Left lobe of liver (tissue), 2 donors: Measurements from ENCODE around the gene SLC17A5. TPM values are rescaled to one million over a fixed set of nuclear protein-coding genes. Genes with fewer than 3 reads are reported as not detected.
"Not testable (repeated sequence)": the region's sequence is repeated elsewhere in the genome, so short reads cannot be mapped to it uniquely, and the experiment has no call there.

Source experiments
- ATAC-seq: fragments of 200-7000 bp; cut with Tn5 transposase; one replicate; pipeline ENCODE4 v1.9.1; 2020; ENCODE audit warnings: mild to moderate bottlenecking, moderate library complexity
- DNase-seq: peaks from one replicate; pipeline ENCODE4 v3.0.0-alpha.2; 2020; ENCODE audit warnings: low spot score
- total RNA-seq: library from RNA; stranded (reverse); gene quantifications from one replicate; pipeline ENCODE4 v1.2.1, GENCODE V29; 2021
- donor health status: DM: no; HTN: no; CAD: no; lungs with moderate emphysema.
- donor health status: DM: no; HTN: yes; CAD: no.

Gene SLC17A5, protein sequence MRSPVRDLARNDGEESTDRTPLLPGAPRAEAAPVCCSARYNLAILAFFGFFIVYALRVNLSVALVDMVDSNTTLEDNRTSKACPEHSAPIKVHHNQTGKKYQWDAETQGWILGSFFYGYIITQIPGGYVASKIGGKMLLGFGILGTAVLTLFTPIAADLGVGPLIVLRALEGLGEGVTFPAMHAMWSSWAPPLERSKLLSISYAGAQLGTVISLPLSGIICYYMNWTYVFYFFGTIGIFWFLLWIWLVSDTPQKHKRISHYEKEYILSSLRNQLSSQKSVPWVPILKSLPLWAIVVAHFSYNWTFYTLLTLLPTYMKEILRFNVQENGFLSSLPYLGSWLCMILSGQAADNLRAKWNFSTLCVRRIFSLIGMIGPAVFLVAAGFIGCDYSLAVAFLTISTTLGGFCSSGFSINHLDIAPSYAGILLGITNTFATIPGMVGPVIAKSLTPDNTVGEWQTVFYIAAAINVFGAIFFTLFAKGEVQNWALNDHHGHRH
- 10.0 TPM for total RNA-seq

DNA sequence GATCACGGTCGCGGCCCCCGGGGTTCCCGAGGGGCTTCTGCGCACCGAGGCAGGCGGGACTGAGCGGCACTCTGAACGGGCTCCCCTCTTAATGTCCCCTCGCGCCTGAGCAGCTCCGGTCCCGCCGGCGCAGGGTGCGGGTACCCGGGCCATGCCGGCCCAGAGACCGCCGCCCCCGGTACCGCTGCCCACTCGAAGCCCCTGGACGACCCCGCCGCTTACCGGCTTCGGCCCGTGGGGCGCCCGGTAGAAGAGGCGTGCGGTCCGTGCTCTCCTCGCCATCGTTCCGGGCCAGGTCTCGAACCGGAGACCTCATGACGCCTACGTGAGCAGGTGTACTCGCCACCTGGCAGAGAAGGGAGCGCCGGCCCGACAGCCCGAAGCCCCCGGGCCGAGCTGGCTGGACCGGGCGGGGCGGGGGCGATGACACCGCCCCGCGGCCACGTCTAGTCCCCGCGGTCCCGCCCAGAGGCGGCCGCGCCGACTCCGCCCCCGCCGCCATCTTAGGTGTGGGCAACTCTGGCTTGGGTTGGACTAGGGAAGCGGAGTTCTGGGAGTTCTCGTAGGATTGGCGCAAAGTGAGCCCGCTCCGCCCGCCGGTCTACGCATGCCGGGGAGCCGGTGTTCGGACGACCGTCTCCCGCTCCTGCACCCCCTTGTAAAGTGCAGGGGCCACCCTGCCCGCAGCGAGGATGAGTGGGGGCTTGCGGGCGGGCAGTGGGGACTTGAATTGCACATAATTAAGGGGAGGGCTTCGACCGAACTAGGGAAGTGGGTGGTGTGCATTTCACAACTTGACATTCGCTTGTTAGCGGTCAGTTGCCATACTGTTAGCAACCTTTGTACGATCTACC lies at the start of gene SLC17A5:
TSS of gene SLC17A5 (minus strand) at position 422 of the 854 bp plus-strand sequence. CDS start at position 316, 106 bp downstream.
- DNase-seq, result peak; percentile 98
- peak; percentile 94 for ATAC-seq

DNA sequence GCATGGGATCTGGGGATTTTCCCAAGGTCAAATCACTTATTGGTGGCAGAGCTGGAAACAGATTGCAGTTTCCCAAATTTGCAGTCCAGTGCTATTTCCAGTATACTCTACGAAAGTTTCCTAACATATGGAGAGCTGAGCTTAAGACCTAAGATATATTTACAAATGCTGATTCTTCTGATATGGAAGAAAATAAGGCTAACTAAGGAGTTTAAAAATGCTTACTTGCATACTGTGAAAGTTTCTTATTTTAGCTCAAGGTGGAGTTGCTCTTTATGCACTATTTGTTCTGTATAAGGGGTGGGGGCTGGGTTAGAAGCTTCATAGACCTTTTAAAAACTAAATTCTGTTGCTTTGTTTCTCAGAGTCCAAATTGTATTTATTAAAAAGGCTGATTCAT lies 49.7 kb upstream of the SLC17A5 start:
- no peak for ATAC-seq
- DNase-seq, result no peak

DNA sequence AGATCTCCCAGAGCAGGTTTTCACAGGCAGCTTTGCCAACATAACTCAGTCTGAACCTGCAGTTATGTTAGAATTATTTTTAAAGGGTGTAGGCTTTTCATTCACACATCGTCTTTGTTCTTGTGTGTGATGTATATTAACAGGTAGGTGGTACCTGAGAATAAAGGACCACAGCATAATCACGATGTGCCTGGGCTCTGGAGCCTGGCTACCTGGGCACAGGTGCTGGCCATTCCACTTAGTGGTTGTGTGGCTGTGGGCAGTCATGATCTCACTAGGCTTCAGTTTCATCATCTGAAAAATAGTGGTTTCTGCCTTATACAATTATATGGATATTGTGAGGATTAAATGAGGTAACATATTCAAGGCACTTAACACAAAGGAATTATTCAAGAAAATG lies 48.7 kb upstream of the SLC17A5 start:
- ATAC-seq, result no peak
- no peak for DNase-seq

DNA sequence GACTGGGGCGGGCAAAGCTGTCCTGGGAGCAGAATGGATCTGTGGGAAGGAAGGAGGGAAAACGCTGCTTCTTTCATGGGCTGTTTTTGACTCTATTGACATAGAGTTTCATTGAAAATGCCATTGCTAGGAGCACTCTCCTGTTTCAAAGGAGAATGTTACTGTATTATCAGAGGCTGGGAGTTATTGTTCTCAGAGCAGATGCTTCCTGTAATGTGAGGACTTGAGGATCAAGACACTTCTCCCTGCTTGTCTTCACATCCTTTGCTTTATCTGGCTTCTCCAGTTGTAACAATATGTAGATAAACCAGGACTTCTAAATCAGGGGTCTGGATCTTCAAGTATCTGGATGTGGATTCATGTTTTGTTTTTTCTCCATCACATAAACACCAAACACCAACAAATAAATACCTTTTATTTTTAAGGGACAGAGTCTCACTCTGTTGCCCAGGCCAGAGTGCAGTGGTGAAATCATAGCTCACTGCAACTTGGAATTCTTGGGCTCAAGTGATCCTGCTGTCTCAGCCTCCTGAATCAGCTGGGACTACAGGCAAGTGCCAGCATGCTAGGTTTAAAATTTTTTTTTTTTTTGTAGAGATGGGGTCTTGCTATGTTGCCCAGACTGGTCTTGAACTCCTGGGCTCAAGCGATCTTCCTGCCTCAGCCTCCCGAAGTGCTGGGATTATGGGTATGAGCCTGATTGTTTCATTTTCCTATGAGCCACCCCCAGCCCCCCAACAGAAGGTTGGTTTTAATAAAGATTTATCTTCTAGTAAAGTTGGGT lies 46.1 kb upstream of the SLC17A5 start:
- DNase-seq, result no peak
- ATAC-seq, result no peak

DNA sequence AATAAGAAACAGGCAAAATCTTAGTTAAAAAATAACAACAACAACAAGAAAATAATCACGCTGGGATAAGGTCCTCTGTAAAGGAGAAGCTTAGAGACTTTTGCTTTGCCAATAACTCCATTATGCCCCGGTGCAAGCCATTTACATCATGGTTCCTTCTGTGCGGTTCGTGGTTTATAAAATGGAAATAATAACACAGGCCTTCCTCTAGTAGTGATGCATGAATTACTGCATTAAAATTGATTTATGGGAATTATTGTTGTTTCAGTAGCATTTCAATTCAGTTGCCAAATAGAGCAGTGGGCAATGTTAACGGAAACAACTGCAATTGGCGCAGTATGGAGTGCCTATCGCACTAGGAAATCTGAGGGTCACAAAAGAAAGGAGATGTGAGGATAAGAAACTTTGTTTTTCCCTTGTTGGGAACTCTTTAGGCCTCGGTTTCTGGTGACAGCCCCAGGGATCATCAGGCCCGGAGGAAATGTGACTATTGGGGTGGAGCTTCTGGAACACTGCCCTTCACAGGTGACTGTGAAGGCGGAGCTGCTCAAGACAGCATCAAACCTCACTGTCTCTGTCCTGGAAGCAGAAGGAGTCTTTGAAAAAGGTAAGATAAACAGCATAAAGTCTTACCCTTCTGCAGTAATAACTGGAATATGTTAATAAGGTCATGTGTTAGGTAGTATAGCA lies 43.3 kb upstream of the SLC17A5 start:
- ATAC-seq (no peak), DNase-seq (no peak)

DNA sequence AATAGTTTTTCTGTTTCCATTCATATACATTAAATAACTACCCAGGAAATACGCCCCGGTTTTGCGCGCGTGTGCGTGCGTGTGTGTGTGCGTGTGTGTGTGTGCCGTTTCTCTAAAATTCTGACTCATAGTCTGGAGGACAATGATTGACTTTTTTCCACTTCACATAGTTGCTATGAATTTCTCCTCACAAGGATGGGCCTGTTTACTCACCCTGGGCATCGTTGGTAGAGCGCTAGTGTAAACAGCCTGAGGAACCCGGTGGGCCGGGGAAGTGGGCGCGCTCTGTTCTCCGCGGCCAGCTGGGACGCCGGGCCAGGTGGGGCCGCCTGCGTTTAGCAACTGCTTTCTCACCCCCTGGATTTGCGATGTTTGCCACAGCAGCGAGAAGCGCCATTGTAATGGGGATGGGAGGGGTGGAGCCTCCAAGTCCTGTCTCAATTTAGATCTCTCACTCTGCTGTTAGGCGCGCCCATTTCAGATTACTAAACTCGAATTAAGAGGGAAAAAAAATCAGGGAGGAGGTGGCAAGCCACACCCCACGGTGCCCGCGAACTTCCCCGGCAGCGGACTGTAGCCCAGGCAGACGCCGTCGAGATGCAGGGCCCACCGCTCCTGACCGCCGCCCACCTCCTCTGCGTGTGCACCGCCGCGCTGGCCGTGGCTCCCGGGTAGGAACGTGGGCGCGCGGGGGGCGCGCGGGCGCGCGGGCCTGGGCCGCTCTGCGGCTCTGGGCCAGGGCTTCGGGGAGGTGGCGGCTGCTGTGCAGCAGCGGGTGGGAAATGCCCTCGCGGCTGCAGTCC lies 42.0 kb upstream of the SLC17A5 start, which contains the start of gene CD109:
TSS of gene CD109 (plus strand) at position 585 of the 803 bp plus-strand sequence. CDS start at position 598, 13 bp downstream.
- DNase-seq, result no peak

DNA sequence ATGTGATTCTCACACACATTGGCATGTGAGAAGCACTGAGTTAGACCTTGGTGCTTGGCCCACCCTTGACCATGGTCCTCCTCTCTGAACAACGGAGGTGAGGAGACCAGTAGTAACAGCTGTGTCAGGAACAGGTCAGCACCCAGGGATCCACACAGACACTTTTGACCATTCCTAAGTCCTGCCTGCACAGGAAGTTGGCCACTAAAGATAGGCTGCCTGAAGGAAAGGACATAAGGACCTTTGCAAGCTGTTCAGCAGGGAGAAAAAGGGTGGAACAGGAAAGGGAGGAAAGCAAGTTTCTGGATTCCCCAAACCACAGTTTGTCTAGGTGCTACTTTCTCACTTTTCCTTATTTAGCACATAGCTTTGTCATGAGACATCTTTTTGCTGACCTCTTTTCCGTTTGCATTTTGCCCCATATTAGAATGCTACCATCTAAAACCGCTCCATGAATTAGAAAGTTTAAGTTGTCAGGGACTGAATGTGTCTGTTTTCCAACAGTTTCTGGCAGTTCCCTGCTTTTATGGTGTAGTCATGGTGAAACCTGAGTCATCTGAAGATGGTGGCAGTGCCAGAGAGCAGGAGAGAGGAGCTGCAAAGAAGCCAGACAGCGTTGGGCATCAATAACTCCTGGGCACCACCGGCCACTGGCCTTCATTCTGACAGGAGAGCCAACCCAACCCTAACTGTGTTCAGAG lies 41.1 kb upstream of the SLC17A5 start:
- no peak for ATAC-seq
- no peak for DNase-seq

More for the DNA sequence above, 42.0 kb upstream of the SLC17A5 start, which contains the start of gene CD109:
- peak; percentile 27 for ATAC-seq

DNA sequence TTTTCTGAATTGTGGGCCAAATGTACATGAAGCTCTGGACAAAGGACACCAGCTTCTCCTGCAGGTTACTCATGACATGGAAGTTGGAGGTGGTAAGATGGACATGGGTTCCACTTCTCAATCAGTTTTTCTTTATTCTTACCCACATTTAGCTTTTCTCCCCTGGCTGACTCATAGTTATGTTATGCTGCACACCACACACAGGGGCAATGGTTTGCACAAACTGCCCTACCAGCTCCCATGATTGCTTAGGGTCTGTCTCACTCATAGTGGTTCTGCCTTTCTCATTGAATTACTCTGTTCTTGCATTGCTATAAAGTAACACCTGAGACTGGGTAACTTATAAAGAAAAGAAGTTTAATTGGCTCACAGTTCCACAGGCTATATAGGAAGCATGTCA lies 37.7 kb upstream of the SLC17A5 start:
- no peak for ATAC-seq
- no peak for DNase-seq

DNA sequence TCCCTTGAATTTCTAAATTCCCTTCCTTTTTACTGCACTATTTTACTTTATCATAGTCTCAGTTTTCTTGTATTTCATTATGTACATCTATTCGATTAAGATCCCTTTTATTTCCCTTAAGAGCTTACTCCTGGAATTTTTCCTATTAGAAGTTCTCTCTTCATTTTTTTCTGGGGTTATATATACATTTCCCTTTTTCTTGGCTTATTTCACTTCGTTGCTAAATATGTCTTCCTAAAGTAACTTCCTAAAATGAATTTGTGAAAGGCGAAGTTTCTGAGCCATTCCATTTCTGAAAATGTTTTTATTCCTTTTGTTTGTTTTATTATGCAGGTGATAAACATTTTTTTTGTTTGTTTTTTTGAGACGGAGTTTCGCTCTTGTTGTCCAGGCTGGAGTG lies 36.3 kb upstream of the SLC17A5 start:
- ATAC-seq (no peak), DNase-seq (no peak)

DNA sequence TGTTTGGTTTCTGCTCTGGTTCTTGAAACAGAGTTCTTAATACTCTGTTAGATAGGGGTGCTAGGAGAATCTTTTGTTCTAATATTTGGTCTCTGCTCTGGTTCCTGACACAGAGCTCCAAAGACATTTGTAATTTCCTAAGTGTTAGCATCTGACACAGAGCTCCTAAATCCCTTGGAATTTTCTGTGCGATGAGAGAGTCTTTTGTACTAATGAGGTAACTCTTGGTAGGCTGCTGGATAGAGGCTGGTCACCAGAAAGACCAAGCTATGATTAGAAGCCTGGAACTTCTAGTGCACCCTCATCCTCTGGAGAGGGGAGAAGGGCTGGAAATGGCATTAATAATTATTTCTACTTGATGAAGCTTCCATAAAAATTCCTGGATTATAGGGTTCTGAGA lies 34.6 kb upstream of the SLC17A5 start:
- ATAC-seq (no peak), DNase-seq (no peak)

DNA sequence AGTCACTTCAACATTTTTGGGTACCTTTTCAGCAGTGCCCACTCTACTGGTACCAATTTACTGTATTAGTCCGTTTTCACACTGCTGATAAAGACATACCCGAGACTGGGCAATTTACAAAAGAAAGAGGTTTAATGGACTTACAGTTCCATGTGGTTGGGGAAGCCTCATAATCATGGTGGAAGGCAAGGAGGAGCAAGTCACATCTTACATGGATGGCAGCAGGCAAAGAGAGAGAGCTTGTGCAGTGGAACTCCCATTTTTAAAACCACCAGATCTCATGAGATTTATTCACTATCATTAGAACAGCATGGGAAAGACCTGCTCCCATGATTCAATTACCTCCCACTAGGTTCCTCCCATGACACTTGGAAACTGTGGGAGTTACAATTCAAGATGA lies 29.8 kb upstream of the SLC17A5 start:
- not testable (repeated sequence) for ATAC-seq, DNase-seq

DNA sequence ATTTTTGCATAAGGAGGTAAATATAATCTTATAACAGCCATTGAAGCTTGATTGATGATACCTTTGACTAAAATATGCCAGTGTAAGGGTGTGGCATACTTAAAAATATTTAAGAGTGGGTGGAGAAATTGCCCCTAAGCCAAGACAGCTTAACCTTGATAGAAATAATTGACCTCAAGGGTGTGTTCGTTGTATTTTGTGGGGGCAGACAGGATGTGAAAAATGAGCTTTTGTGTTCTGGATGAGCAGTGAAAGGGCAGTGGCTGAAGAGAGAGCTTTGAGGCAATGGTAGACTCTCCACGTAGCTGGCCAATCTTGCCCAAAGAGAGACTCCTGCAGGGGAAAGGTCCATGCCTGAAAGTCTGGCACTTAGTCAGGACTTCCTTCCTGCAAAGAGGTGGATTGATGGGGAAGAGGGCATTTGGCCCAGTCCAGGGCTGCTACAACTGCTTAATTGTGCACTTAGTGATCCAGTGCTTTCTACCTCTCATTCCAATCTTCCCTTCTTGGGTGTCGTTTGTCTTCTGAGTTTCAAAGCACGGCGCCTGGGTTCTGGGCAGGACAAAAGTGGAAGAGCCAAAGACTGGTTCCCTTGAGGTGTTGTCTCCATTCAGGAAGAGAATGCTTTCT lies 26.6 kb upstream of the SLC17A5 start:
- ATAC-seq (no peak), DNase-seq (no peak)

DNA sequence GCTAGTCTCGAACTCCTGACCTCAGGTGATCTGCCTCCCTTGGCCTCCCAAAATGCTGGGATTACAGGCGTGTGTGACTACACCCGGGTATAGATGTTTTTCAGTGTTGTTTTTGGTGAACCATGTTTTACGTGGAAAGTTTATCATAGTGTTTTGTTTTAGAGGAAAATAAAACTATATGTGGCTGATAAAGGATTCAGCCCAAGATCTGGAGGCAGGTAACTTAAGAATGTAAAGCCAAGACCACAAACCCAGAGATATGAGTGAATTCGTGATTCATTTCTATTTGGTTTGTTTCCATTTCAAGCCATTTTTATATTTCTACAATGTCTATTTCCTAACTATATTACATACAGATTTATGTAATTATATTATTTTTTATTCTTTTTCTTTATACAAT lies 26.1 kb upstream of the SLC17A5 start:
- not testable (repeated sequence) for ATAC-seq

DNA sequence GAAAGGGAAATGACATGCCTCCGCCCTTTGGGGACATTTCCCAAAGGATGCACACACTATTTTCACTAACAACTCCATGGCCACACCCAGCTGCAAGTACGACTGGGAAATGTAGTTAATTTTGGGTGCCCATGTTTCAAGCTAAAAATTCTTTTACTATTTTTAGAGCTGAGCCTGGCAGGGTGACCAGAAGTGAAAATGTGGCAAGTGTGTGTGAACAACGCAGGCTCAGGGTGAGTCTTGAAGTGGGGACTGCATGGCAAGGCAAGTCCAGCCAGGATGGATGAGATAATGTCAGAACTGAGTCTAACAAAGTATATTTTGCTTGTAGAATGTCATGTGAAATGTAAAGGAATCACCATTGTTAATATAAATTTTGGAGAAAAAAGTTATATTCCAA lies 25.2 kb upstream of the SLC17A5 start:
- ATAC-seq (no peak), DNase-seq (no peak)

More for the DNA sequence above, 26.1 kb upstream of the SLC17A5 start:
- DNase-seq, result not testable (repeated sequence)

DNA sequence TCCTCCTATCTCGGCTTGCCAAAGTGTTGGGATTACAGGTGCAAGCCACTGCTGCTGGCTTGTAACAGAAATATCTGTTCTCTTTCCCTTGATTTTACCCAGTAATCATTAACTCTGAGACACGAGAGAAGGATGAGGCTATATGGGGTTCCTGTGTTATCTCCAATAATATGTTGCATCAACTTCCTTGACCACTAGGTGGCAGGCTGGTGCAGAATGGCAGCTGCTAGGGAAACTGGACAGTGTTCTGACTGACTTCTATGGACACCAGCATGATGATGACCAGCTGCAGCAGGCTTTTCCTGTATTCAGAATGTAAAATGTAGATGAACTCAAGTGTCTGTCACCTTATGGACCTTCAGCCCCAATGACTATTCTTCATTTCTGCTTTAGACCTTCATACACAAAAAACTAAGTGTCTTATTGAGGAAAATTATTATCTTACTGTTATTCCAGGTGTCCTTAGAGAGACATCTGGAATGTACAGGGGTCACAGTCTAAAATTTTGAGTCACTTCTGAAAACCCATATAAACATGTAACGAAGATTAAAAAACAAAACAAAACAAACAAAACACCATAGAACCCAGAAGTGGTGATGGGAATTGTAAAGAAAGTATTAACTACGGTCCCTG lies 21.8 kb upstream of the SLC17A5 start:
- DNase-seq, result peak; percentile 68
- ATAC-seq, result peak; percentile 100

DNA sequence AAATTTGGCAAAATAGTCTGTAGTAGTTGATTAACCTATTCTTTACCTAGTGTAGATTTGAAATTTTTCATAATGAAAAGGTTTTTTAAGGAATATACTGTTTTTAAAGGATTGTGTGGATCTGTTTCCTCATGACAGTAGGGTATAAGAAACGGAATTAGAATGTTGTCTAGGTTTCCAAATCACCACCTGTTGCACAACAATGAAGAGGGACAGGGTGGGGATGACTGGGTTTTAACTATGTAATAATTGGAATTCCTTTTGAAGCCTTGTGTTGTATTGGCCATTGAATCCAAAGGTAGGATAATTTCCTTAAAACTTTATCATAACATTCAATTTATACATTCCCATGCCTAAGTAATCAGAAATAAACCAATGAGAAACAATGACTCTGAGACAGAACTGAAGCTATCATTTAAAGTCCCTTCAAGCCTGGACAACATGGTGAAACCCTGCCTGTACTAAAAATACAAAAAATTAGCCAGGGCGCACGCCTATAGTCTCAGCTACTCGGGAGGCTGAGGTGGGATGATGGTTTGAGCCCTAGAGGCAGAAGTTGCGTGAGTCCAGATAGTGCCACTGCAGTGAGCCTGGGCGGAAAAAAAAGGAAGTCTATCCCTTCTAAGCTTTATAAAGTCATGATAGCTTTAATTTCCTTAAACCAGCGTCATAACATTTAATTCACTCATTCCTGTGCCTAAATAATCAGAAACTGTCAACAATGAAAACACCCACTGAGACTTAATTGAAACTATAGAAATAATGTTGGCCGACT lies 18.3 kb upstream of the SLC17A5 start:
- DNase-seq (no peak), ATAC-seq (no peak)

DNA sequence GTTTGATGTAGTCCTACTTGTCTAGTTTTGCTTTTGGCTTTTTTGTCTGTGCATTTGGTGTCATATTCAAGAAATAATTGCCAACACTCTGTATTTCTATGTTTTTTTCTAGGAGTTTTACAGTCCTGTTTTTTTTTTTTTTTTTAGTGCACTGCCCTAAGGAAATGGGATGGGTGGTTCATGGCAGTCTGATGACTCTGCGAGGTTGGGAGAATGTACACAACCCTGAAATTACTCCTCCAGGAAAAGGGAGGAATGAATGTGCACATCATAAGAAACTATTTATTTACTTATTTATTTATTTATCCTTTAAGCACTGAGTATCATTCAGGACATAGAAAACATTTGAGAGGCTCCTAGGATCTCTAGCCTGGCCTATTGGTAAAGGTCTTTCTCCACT lies 15.2 kb upstream of the SLC17A5 start:
- no peak for DNase-seq
- ATAC-seq, result no peak
